Progenitor cell of endocrine pancreas (in vitro differentiated cells): Measurements from ENCODE around the gene DCTN1. TPM values are rescaled to one million over a fixed set of nuclear protein-coding genes. Genes with fewer than 3 reads are reported as not detected.

ENCODE experiments used
- DNase-seq: peaks from one replicate; pipeline ENCODE4 v3.0.0; 2021; ENCODE audit warnings: low spot score; ENCODE audit not compliant: unreplicated experiment
- H3K27ac Mint-ChIP-seq: 2 replicates; pipeline ENCODE4 v1.8.0; 2021; ENCODE audit warnings: mild to moderate bottlenecking, moderate library complexity, mixed read lengths
- H3K27me3 Mint-ChIP-seq: 2 replicates; pipeline ENCODE4 v1.8.0; 2021; ENCODE audit warnings: mixed read lengths
- H3K36me3 Mint-ChIP-seq: 2 replicates; pipeline ENCODE4 v1.8.0; 2022; ENCODE audit warnings: mixed read lengths; ENCODE audit not compliant: insufficient read depth
- H3K4me1 Mint-ChIP-seq: 2 replicates; pipeline ENCODE4 v1.8.0; 2021; ENCODE audit warnings: low read depth, mixed read lengths
- H3K4me3 Mint-ChIP-seq: 2 replicates; pipeline ENCODE4 v1.8.0; 2021; ENCODE audit warnings: low read depth, mild to moderate bottlenecking, moderate library complexity, mixed read lengths
- H3K9me3 Mint-ChIP-seq: 2 replicates; pipeline ENCODE4 v1.8.0; 2021; ENCODE audit warnings: low read depth, mixed read lengths
- CTCF ChIP-seq: fragments of 200-600 bp; sonication (generic); IDR thresholded peaks from one replicate; pipeline ENCODE4 v1.5.0; 2021; ENCODE audit warnings: antibody characterized with exemption, mild to moderate bottlenecking; ENCODE audit not compliant: unreplicated experiment
- total RNA-seq: library from RNA; stranded (reverse); gene quantifications from 2 replicates; pipeline ENCODE4 v1.2.1, GENCODE V29; 2021

DCTN1 gene
- total RNA-seq, 1 donor from 2014 or later, result 195 TPM

DNA sequence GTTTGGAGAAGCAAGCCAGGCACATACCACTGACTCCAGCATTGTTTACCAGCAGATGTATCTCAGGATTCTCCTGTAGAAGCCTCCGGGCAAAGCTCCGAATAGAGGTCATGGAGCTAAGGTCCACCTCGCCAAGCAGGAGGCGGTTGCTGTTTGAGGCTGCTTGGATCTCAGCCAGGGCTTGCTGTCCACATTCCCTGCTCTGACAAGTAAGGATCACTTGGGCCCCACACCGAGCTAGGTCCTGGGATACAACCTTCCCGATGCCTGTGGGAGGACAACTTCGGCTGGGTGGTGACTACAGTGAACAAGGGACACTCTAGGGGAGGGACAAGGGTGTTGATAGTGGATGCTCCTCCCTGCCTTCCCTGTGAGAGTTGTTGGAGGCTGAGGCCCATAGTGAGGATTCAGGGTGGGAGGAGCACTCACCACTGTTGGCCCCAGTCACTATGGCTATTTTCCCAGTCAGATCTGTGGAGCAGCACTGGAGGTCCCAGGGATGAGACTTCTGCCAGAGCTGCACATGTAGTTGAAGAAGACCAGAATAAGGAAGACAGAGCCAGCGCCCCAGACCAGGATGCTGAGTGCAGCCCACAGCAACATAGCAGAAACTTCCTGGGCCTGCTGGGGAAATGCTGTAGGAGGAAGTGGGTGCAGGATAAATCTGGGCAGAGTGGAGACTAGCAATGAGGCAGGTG is 33.0 kb upstream of the DCTN1 start:
- no peak for DNase-seq
- Mint-ChIP-seq H3K4me3 (no peak overlapping the region), H3K9me3 (no peaks in the 10 kb centered on the region), H3K36me3 (no peaks in the 10 kb centered on the region), H3K27ac (no peak overlapping the region), H3K27me3 (peaks cover 7% of the 10 kb centered on the region), H3K4me1 (no peaks in the 10 kb centered on the region)
- TF ChIP-seq CTCF, result no peak

GRCh38 chr2:74407682-74408081 is 27.6 kb upstream of the DCTN1 start:
- no peak overlapping the region for H3K4me3 Mint-ChIP-seq
- DNase-seq, result no peak
- no peak overlapping the region for H3K27ac Mint-ChIP-seq
- H3K9me3 Mint-ChIP-seq, result no peaks in the 10 kb centered on the region
- no peaks in the 10 kb centered on the region for H3K36me3 Mint-ChIP-seq
- no peaks in the 10 kb centered on the region for H3K4me1 Mint-ChIP-seq
- peaks cover 12% of the 10 kb centered on the region for H3K27me3 Mint-ChIP-seq
- TF ChIP-seq CTCF, result no peak

DNA sequence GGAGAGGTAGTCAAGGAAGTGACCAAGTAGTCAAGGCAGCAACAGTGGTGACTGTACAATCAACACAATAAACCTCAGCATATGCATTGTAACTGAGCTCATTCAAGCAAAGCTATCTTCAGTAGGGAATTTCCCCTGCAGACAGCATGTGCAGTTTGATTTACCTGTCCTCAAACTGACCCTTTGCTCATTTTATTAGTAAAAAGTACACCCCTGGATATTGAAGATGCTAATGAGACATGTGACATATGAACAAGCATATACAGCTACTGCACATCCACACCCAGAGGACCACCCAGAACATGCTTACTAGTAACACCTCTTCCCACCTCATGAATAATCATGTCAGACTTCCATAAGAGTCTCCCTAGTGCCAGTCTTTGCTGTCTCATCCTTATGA is 25.9 kb upstream of the DCTN1 start:
- Mint-ChIP-seq H3K4me1 (no peaks in the 10 kb centered on the region), H3K36me3 (no peaks in the 10 kb centered on the region), H3K27me3 (peaks cover 12% of the 10 kb centered on the region), H3K9me3 (no peaks in the 10 kb centered on the region), H3K4me3 (no peak overlapping the region), H3K27ac (no peak overlapping the region)
- no peak for TF ChIP-seq CTCF
- no peak for DNase-seq

- no peaks in the 10 kb centered on the region for H3K4me1 Mint-ChIP-seq
- H3K36me3 Mint-ChIP-seq, result no peaks in the 10 kb centered on the region
- peaks cover 3% of the 10 kb centered on the region for H3K27me3 Mint-ChIP-seq
- H3K27ac Mint-ChIP-seq, result no peak overlapping the region
- TF ChIP-seq CTCF, result no peak
- no peak for DNase-seq
- H3K4me3 Mint-ChIP-seq, result no peak overlapping the region
- no peaks in the 10 kb centered on the region for H3K9me3 Mint-ChIP-seq
Observed at GRCh38 chr2:74401891-74402290, 21.8 kb upstream of the DCTN1 start.

DNA sequence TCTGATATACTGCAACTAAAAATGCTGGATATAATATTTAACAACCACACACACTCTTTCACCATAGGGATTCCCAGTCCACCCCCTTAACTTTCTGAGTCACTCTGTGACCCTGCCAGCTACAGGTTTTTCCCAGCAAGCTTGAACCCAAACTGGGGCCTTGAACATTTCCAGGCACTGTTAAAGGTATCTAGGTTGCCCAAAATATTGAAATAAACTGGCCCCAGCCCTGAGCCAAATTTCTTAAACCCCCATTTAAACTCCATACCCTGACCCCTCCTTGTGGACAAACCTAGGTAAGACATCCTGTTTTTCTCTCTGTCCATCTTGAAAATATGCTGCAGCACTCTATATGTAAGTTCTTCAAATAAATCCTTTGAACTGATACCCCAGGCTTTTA is 19.7 kb upstream of the DCTN1 start:
- no peaks in the 10 kb centered on the region for H3K4me1 Mint-ChIP-seq
- no peaks in the 10 kb centered on the region for H3K9me3 Mint-ChIP-seq
- DNase-seq, result no peak
- peak; percentile 54 for TF ChIP-seq CTCF
- H3K27me3 Mint-ChIP-seq, result no peaks in the 10 kb centered on the region
- H3K27ac Mint-ChIP-seq, result no peak overlapping the region
- no peaks in the 10 kb centered on the region for H3K36me3 Mint-ChIP-seq
- H3K4me3 Mint-ChIP-seq, result no peak overlapping the region
